PFSK-1 (cell line): ENCODE data around the gene OR2W1.

Source experiments
- FOXP2 ChIP-seq: optimal IDR thresholded peaks from 2 replicates; pipeline ENCODE3; 2011; ENCODE audit warnings: borderline replicate concordance, control low read depth, inconsistent platforms; ENCODE audit not compliant: insufficient read depth; ENCODE audit errors: extremely low read length, extremely low read depth
- POLR2AphosphoS5 ChIP-seq: IDR thresholded peaks from 2 replicates; pipeline ENCODE4 v1.6.1; 2012; ENCODE audit warnings: low read depth, mild to moderate bottlenecking, control low read depth, low read length, moderate library complexity
- SIN3A ChIP-seq: IDR thresholded peaks from 2 replicates; pipeline ENCODE4 v1.6.1; 2012; ENCODE audit warnings: mild to moderate bottlenecking, low read length, moderate library complexity, borderline replicate concordance; ENCODE audit not compliant: insufficient read depth
- TAF1 ChIP-seq: IDR thresholded peaks from 2 replicates; pipeline ENCODE4 v1.6.1; 2012; ENCODE audit warnings: low read length, control low read depth, borderline replicate concordance; ENCODE audit not compliant: insufficient read depth
- TF ChIP-seq, protein P1 (sequence below), 2 experiments: IDR thresholded peaks; 2 replicates each; pipeline versions ENCODE4 v1.6.1 to v1.8.0; 2011 to 2012; ENCODE audit warnings: low read depth in 2 of 2, low read length in 2 of 2, control low read depth in 1 of 2, inconsistent platforms in 1 of 2, mild to moderate bottlenecking in 1 of 2, moderate library complexity in 1 of 2; ENCODE audit not compliant: insufficient read depth in 1 of 2

Gene OR2W1

DNA sequence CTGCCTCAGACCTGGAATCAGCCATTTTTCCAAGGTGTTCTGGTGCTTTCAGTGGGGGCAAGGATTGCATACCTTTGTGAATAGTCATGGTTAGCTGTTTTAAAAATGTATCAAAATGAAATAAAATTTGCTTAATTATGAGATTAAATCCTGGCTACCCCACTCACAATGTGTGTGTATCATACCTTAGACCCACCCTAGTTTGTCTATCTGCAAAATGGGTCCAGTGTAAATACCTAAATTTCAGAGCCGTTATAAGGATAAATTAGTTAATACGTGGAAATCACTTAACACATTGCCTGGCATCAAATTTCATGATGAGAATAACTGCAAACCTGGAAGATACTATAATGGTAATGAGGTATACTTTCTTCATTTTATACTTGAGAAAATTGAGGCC lies 36.9 kb downstream of the OR2W1 start:
- TF ChIP-seq FOXP2 (no peak), POLR2AphosphoS5 (no peak), SIN3A (no peak), TAF1 (no peak)
- TF ChIP-seq, protein P1, sequence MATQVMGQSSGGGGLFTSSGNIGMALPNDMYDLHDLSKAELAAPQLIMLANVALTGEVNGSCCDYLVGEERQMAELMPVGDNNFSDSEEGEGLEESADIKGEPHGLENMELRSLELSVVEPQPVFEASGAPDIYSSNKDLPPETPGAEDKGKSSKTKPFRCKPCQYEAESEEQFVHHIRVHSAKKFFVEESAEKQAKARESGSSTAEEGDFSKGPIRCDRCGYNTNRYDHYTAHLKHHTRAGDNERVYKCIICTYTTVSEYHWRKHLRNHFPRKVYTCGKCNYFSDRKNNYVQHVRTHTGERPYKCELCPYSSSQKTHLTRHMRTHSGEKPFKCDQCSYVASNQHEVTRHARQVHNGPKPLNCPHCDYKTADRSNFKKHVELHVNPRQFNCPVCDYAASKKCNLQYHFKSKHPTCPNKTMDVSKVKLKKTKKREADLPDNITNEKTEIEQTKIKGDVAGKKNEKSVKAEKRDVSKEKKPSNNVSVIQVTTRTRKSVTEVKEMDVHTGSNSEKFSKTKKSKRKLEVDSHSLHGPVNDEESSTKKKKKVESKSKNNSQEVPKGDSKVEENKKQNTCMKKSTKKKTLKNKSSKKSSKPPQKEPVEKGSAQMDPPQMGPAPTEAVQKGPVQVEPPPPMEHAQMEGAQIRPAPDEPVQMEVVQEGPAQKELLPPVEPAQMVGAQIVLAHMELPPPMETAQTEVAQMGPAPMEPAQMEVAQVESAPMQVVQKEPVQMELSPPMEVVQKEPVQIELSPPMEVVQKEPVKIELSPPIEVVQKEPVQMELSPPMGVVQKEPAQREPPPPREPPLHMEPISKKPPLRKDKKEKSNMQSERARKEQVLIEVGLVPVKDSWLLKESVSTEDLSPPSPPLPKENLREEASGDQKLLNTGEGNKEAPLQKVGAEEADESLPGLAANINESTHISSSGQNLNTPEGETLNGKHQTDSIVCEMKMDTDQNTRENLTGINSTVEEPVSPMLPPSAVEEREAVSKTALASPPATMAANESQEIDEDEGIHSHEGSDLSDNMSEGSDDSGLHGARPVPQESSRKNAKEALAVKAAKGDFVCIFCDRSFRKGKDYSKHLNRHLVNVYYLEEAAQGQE (IDR thresholded peaks at IDR 0.05; ENCODE audit: insufficient read depth in 1 of 2, low read depth in 2 of 2, low read length in 2 of 2) = no peak

DNA sequence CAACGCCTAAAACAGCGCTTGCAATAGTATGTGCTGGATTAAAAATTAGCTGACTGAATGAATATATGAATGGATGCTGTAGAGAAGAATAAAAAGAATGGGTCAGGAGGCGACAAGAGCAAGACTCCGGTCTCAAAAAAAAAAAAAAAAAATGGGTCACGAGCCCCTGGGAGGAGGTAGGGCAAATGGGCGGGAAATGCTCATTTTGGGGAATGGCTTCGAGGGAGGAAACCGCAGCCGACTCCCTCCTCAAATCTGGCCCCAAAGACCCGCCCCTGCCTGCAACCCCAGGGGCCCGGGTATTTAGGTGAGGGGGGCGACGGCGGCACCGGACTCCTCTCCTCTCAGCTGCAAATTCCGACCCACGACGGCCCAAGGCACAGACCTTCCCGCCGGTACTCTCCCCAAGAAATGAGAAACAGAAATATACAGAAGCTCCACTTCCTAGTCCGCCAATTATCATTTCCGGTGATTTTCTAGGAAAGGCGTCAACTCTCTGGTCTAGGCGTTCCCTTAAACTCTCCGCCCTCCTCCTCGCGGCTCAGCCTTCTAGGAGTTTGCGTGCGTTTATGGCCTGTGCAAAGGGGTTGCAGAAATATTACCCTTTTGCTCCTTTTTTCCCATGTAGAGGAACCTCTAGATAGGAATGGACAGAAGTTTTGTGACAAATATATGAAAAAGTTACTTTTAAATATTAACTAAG lies 39.6 kb downstream of the OR2W1 start, which contains the start of gene ZNF311:
Gene ZNF311 (minus strand): TSS at position 133 of the 703 bp plus-strand sequence. CDS start 1,361 bp downstream, outside the sequence.
- TF ChIP-seq, protein P1 (IDR thresholded peaks at IDR 0.05; ENCODE audit: insufficient read depth in 1 of 2, low read depth in 2 of 2, low read length in 2 of 2) = no peak
- TF ChIP-seq SIN3A (no peak), TAF1 (peak; percentile 35; the same call in 1 of the 2 replicates), POLR2AphosphoS5 (peak; percentile 57; the same call in 1 of the 2 replicates), FOXP2 (no peak)

DNA sequence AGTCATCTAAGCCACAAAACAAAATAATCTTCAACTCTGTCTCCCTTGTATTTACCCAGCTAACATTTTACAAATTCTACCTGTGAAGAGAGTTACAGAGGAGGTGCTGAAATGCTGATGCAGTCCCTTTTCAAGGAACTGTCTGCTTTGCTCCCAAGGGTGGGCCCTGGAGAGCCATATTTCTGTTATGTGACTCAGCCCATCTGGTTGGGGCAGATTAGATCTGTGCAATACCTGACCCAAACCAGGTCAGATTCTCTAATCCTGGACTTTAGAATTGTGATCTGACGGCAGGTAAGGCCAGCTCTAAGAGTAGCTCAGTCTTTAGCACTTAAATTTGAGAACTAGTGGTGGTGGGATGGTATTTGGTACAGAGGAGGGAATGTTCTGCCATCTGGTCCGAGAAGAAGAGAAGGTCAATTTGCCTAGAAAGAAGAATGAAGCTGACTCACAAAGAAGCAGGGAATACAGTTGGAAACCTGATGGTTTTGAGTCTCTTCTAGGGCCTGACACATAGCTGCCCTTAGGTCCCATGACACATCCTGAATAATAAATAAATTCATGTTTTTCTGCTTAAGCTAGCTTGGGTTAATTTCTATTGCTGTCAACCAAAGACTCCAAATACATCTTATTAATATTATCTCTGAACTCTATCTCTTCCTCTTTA lies 48.0 kb downstream of the OR2W1 start:
- TF ChIP-seq POLR2AphosphoS5 (no peak), FOXP2 (no peak), TAF1 (no peak), SIN3A (no peak)
- TF ChIP-seq, protein P1 (IDR thresholded peaks at IDR 0.05; ENCODE audit: insufficient read depth in 1 of 2, low read depth in 2 of 2, low read length in 2 of 2) = no peak

DNA sequence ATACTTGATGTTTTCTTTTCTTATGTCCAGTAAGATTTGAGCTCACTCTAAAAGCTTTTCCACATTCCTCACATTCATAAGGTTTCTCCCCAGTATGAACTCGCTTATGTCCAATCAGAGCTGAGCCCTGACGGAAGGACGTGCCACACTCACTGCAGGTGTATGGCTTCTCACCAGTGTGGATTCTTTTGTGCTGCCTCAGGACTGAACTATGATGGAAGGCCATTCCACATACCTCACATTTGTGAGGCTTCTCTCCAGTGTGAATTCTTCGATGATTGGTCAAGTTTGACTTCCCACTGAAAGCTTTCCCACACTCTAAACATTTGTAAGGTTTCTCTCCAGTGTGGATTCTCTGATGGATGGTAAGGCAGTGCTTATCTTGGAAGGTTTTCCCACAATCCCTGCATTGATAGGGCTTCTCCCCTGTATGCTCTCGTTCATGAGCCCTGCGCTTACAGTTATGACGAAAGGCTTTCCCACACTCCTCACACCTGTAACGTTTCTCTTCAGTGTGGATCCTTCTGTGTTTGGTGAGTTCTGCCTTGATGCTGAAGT lies 49.8 kb downstream of the OR2W1 start:
- TF ChIP-seq, protein P1 (IDR thresholded peaks at IDR 0.05; ENCODE audit: insufficient read depth in 1 of 2, low read depth in 2 of 2, low read length in 2 of 2) = no peak
- TF ChIP-seq SIN3A (no peak), FOXP2 (no peak), TAF1 (no peak), POLR2AphosphoS5 (no peak)
